Endothelial cell (in vitro differentiated cells): Measurements from ENCODE around the gene GNG12. TPM values are rescaled to one million over a fixed set of nuclear protein-coding genes. Genes with fewer than 3 reads are reported as not detected.

Experiments
- DNase-seq: peaks from one replicate; pipeline ENCODE4 v3.0.0; 2021; ENCODE audit warnings: low spot score
- H3K27ac Mint-ChIP-seq: one replicate; pipeline ENCODE4 v1.8.0; 2021; ENCODE audit warnings: mixed read lengths, inconsistent platforms; ENCODE audit not compliant: unreplicated experiment
- H3K27me3 Mint-ChIP-seq: one replicate; pipeline ENCODE4 v1.8.0; 2021; ENCODE audit warnings: mild to moderate bottlenecking, moderate library complexity, mixed read lengths, inconsistent platforms; ENCODE audit not compliant: unreplicated experiment
- H3K36me3 Mint-ChIP-seq: one replicate; pipeline ENCODE4 v1.8.0; 2021; ENCODE audit warnings: mild to moderate bottlenecking, low read depth, mixed read lengths, inconsistent platforms; ENCODE audit not compliant: unreplicated experiment
- H3K4me1 Mint-ChIP-seq: one replicate; pipeline ENCODE4 v1.8.0; 2021; ENCODE audit warnings: mild to moderate bottlenecking, mixed read lengths, inconsistent platforms; ENCODE audit not compliant: unreplicated experiment
- H3K4me3 Mint-ChIP-seq: one replicate; pipeline ENCODE4 v1.8.0; 2021; ENCODE audit warnings: mild to moderate bottlenecking, mixed read lengths, inconsistent platforms; ENCODE audit not compliant: unreplicated experiment
- H3K9me3 Mint-ChIP-seq: one replicate; pipeline ENCODE4 v1.8.0; 2021; ENCODE audit warnings: mixed read lengths, inconsistent platforms; ENCODE audit not compliant: unreplicated experiment
- CTCF ChIP-seq: fragments of 200-600 bp; sonication (generic); IDR thresholded peaks from one replicate; pipeline ENCODE4 v1.5.0; 2021; ENCODE audit warnings: antibody characterized with exemption; ENCODE audit not compliant: unreplicated experiment
- total RNA-seq: library from RNA; stranded (reverse); fragmentation: NEBNext Ultra II Directional; extraction: Animal tissue kit (Norgen Biotek cat#: 25700); gene quantifications from one replicate; pipeline ENCODE4 v1.2.1, GENCODE V29; 2021; ENCODE audit not compliant: unreplicated experiment

Gene GNG12
- total RNA-seq, 1 donor from 2014 or later = 26.2 TPM

GRCh38 chr1:67787746-67788145, 45.5 kb downstream of the GNG12 start:
- DNase-seq = no peak
- peaks cover 5% of the 10 kb centered on the region for H3K27me3 Mint-ChIP-seq
- no peaks in the 10 kb centered on the region for H3K9me3 Mint-ChIP-seq
- peaks cover 19% of the 10 kb centered on the region for H3K4me1 Mint-ChIP-seq
- H3K36me3 Mint-ChIP-seq = no peaks in the 10 kb centered on the region
- TF ChIP-seq CTCF = no peak
- no peak overlapping the region for H3K27ac Mint-ChIP-seq
- H3K4me3 Mint-ChIP-seq = no peak overlapping the region

- no peak for TF ChIP-seq CTCF
- no peaks in the 10 kb centered on the region for H3K9me3 Mint-ChIP-seq
- no peak overlapping the region for H3K27ac Mint-ChIP-seq
Measured at GRCh38 chr1:67785847-67786753, 47.2 kb downstream of the GNG12 start.

GRCh38 chr1:67784545-67785186, 48.6 kb downstream of the GNG12 start:
- no peak overlapping the region for H3K27ac Mint-ChIP-seq

More at GRCh38 chr1:67785847-67786753, 47.2 kb downstream of the GNG12 start:
- Mint-ChIP-seq H3K36me3 (no peaks in the 10 kb centered on the region), H3K4me1 (peaks cover 8% of the 10 kb centered on the region), H3K4me3 (no peak overlapping the region), H3K27me3 (peaks cover 2% of the 10 kb centered on the region)
- no peak for DNase-seq

GRCh38 chr1:67780637-67781036, 52.6 kb downstream of the GNG12 start:
- Mint-ChIP-seq H3K27ac (no peak overlapping the region), H3K4me3 (no peak overlapping the region), H3K36me3 (peaks cover 3% of the 10 kb centered on the region), H3K27me3 (peaks cover 2% of the 10 kb centered on the region), H3K4me1 (no peaks in the 10 kb centered on the region), H3K9me3 (no peaks in the 10 kb centered on the region)
- TF ChIP-seq CTCF = no peak
- no peak for DNase-seq

More at GRCh38 chr1:67784545-67785186, 48.6 kb downstream of the GNG12 start:
- no peak for DNase-seq
- no peaks in the 10 kb centered on the region for H3K9me3 Mint-ChIP-seq
- H3K36me3 Mint-ChIP-seq = no peaks in the 10 kb centered on the region
- no peak overlapping the region for H3K4me3 Mint-ChIP-seq
- peaks cover 3% of the 10 kb centered on the region for H3K4me1 Mint-ChIP-seq
- TF ChIP-seq CTCF = no peak
- peaks cover 2% of the 10 kb centered on the region for H3K27me3 Mint-ChIP-seq

- Mint-ChIP-seq H3K27me3 (peaks cover 2% of the 10 kb centered on the region), H3K4me3 (no peak overlapping the region), H3K4me1 (no peaks in the 10 kb centered on the region), H3K27ac (no peak overlapping the region), H3K36me3 (peaks cover 12% of the 10 kb centered on the region), H3K9me3 (no peaks in the 10 kb centered on the region)
- TF ChIP-seq CTCF = no peak
- DNase-seq = no peak
Measured at GRCh38 chr1:67777440-67777839, 55.8 kb downstream of the GNG12 start.
